HepG2 (cell line): ENCODE results near the gene ING5. TPM values are rescaled to one million over a fixed set of nuclear protein-coding genes. Genes with fewer than 3 reads are reported as not detected.
A peak's percentile ranks its signal among the peaks of the same experiment; 100 is the strongest.

ENCODE experiments used
- AGO2 ChIP-seq: fragments of 200-400 bp; formaldehyde crosslinking; optimal IDR thresholded peaks from 2 replicates; pipeline ENCODE3; 2017; ENCODE audit warnings: mild to moderate bottlenecking, low read depth, low read length, moderate library complexity
- BCL6 ChIP-seq: IDR thresholded peaks from 2 replicates; pipeline ENCODE4 v1.6.1; 2016; ENCODE audit warnings: missing genetic modification reagents, missing compliant biosample characterization
- ESRRA ChIP-seq: sonication (generic); formaldehyde crosslinking; IDR thresholded peaks from 2 replicates; pipeline ENCODE4 v1.5.1; 2020; ENCODE audit warnings: mild to moderate bottlenecking, low read depth, missing genetic modification reagents
- KDM4B ChIP-seq: sonication (generic); formaldehyde crosslinking; IDR thresholded peaks from 2 replicates; pipeline ENCODE4 v1.4.0; 2020; ENCODE audit warnings: missing genetic modification reagents
- MLXIP ChIP-seq: sonication (generic); formaldehyde crosslinking; IDR thresholded peaks from 2 replicates; pipeline ENCODE4 v1.9.0; 2021; ENCODE audit warnings: missing genetic modification reagents, borderline replicate concordance
- MTF2 ChIP-seq: sonication (generic); formaldehyde crosslinking; IDR thresholded peaks from 2 replicates; pipeline ENCODE4 v1.5.0; 2020; ENCODE audit warnings: missing genetic modification reagents, borderline replicate concordance
- NFKBIZ ChIP-seq: IDR thresholded peaks from 2 replicates; pipeline ENCODE4 v1.6.1; 2018; ENCODE audit warnings: missing genetic modification reagents, missing compliant biosample characterization
- SKI ChIP-seq: fragments of 450-650 bp; IDR thresholded peaks from one replicate; pipeline ENCODE4 v1.6.1; 2018; ENCODE audit warnings: mild to moderate bottlenecking; ENCODE audit not compliant: partially characterized antibody
- SSRP1 ChIP-seq: IDR thresholded peaks from 2 replicates; pipeline ENCODE4 v1.6.1; 2016; ENCODE audit warnings: control low read depth
- U2AF1 ChIP-seq: fragments of 200-400 bp; formaldehyde crosslinking; optimal IDR thresholded peaks from 2 replicates; pipeline ENCODE3; 2017; ENCODE audit warnings: mild to moderate bottlenecking, low read depth, low read length
- ZC3H4 ChIP-seq: sonication (generic); formaldehyde crosslinking; IDR thresholded peaks from 2 replicates; pipeline ENCODE4 v1.4.0; 2020; ENCODE audit warnings: missing genetic modification reagents, borderline replicate concordance
- ZHX2 ChIP-seq, 2 experiments: sonication (generic) in 1 of 2; formaldehyde crosslinking in 1 of 2; IDR thresholded peaks; 2 replicates each; pipeline versions ENCODE4 v1.6.1 to v1.9.0; 2014 to 2022; ENCODE audit warnings: antibody characterized with exemption in 1 of 2, borderline replicate concordance in 1 of 2, inconsistent platforms in 1 of 2, low read depth in 1 of 2, missing genetic modification reagents in 1 of 2
- ZNF101 ChIP-seq: sonication (generic); formaldehyde crosslinking; IDR thresholded peaks from 2 replicates; pipeline ENCODE4 v1.4.0; 2020; ENCODE audit warnings: mild to moderate bottlenecking, low read depth, missing genetic modification reagents, borderline replicate concordance
- ZNF335 ChIP-seq: sonication (generic); formaldehyde crosslinking; IDR thresholded peaks from 2 replicates; pipeline ENCODE4 v1.4.0; 2020; ENCODE audit warnings: missing genetic modification reagents
- ZNF501 ChIP-seq: sonication (generic); formaldehyde crosslinking; IDR thresholded peaks from 2 replicates; pipeline ENCODE4 v1.5.1; 2020; ENCODE audit warnings: mild to moderate bottlenecking, moderate library complexity, missing genetic modification reagents
- ZNF574 ChIP-seq: sonication (generic); formaldehyde crosslinking; IDR thresholded peaks from 2 replicates; pipeline ENCODE4 v1.4.0; 2020; ENCODE audit warnings: missing genetic modification reagents
- polyA plus RNA-seq, 8 experiments: library from polyadenylated mRNA; depleted of rRNA in 3 of 8; stranded (reverse) in 7 of 8; unstranded in 1 of 8; fragments of >200 nt; fragmentation: Illumina TruSeq in 4 of 8; extraction: Trizol in 4 of 8; gene quantifications; 2 replicates each; pipeline versions ENCODE4 v1.2.1 to v1.2.3, GENCODE V29; 2011 to 2016; ENCODE audit warnings: low read depth in 4 of 8, missing spikeins in 1 of 8, mixed read lengths in 1 of 8; ENCODE audit not compliant: insufficient read depth in 1 of 8
- total RNA-seq, 5 experiments: library from RNA; depleted of rRNA; stranded (reverse); fragments of >200 nt; fragmentation: Illumina TruSeq; extraction: Trizol; gene quantifications; 2 replicates each; pipeline ENCODE4 v1.2.3, GENCODE V29; 2016; ENCODE audit warnings: low read depth in 1 of 5

ING5 gene
- total and polyA plus RNA-seq, 2 of the 13 experiments (the other 11 are each of a cell fraction or from before 2014, with no cell fraction given): 61.9 to 71.9 TPM

- TF ChIP-seq MTF2 (CRISPR knock-in tag) (no peak), SSRP1 (CRISPR knock-in tag) (no peak), ZNF574 (CRISPR knock-in tag) (no peak), NFKBIZ (no peak), ZNF335 (no peak), ZNF101 (no peak), U2AF1 (peak; percentile 35), ZC3H4 (CRISPR knock-in tag) (no peak), AGO2 (no peak), SKI (no peak), MLXIP (CRISPR knock-in tag) (no peak), BCL6 (CRISPR knock-in tag) (no peak), KDM4B (CRISPR knock-in tag) (no peak), ZNF501 (CRISPR knock-in tag) (peak; percentile 73), ESRRA (no peak), ZHX2 (IDR thresholded peaks at IDR 0.05; ENCODE audit: low read depth) (no peak), ZHX2 (CRISPR knock-in tag; IDR thresholded peaks at IDR 0.05; ENCODE audit: borderline replicate concordance) (no peak)
These were observed 1.3 kb downstream of the ING5 start (continued) for GRCh38 chr2:241703032-241703604.
